ENCODE results near the gene RNF212.
"Not testable (repeated sequence)": the region's sequence is repeated elsewhere in the genome, so short reads cannot be mapped to it uniquely, and the experiment has no call there.

RNF212 gene

GRCh38 chr4:1055721-1056590 lies 57.4 kb downstream of the RNF212 start:
- Histone ChIP-seq H3K27ac (ENCODE audit: low read length) (no peak overlapping the region), H3K4me2 (ENCODE audit: low read length) (peak overlapping the region; percentile 73), H3K27me3 (ENCODE audit: low read depth, low read length) (no peaks in the 10 kb centered on the region), H4K20me1 (ENCODE audit: insufficient read depth, low read length) (no peaks in the 10 kb centered on the region), H3K4me1 (ENCODE audit: low read length) (0 out of 2 replicates have a peak, but pooled peaks cover 3% of the 10 kb centered on the region), H3K36me3 (replicated peaks; ENCODE audit: low read depth, low read length) (no peaks in the 10 kb centered on the region), H3K9ac (ENCODE audit: low read length) (peak overlapping the region; percentile 2; the same call in 1 of the 2 replicates), H3K4me3 (ENCODE audit: low read length) (peak overlapping the region; percentile 70), H3K79me2 (ENCODE audit: low read length) (no peaks in the 10 kb centered on the region), H2AFZ (ENCODE audit: low read depth, low read length) (peak overlapping the region; percentile 80), H3K9me3 (ENCODE audit: insufficient read depth, low read length) (no peaks in the 10 kb centered on the region)
- TF ChIP-seq EZH2phosphoT487 (IDR thresholded peaks at IDR 0.05; ENCODE audit: low read depth) (no peak), CTCF (IDR thresholded peaks at IDR 0.05; ENCODE audit: low read depth, low read length) (no peak)

- H3K79me2 ChIP-seq (ENCODE audit: low read length); H3K36me3 ChIP-seq (replicated peaks; ENCODE audit: low read depth, low read length); H3K4me1 ChIP-seq (ENCODE audit: low read length); H4K20me1 ChIP-seq (ENCODE audit: insufficient read depth, low read length); H3K9me3 ChIP-seq (ENCODE audit: insufficient read depth, low read length); H3K27me3 ChIP-seq (ENCODE audit: low read depth, low read length); H3K27ac ChIP-seq (ENCODE audit: low read length): not testable (repeated sequence)
- Histone ChIP-seq H3K4me2 (ENCODE audit: low read length) (peak overlapping the region; percentile 73), H3K4me3 (ENCODE audit: low read length) (peak overlapping the region; percentile 70), H2AFZ (ENCODE audit: low read depth, low read length) (peak overlapping the region; percentile 80; the same call in 1 of the 2 replicates), H3K9ac (ENCODE audit: low read length) (0 out of 2 replicates have a peak overlapping the region, but pooled peaks have one; percentile 2)
These were observed 58.1 kb downstream of the RNF212 start for GRCh38 chr4:1055243-1055701.

- H4K20me1 ChIP-seq (ENCODE audit: insufficient read depth, low read length); H3K27me3 ChIP-seq (ENCODE audit: low read depth, low read length): not testable (repeated sequence)
These were observed 58.6 kb downstream of the RNF212 start for GRCh38 chr4:1054696-1055242.

GRCh38 chr4:1053891-1054290 lies 59.5 kb downstream of the RNF212 start:
- H3K4me1 ChIP-seq (ENCODE audit: low read length); H3K4me3 ChIP-seq (ENCODE audit: low read length): not testable (repeated sequence)

More at GRCh38 chr4:1054696-1055242, 58.6 kb downstream of the RNF212 start:
- H3K27ac ChIP-seq (ENCODE audit: low read length); H3K9ac ChIP-seq (ENCODE audit: low read length); H3K4me3 ChIP-seq (ENCODE audit: low read length); H3K9me3 ChIP-seq (ENCODE audit: insufficient read depth, low read length); H3K4me1 ChIP-seq (ENCODE audit: low read length); H3K4me2 ChIP-seq (ENCODE audit: low read length); H3K79me2 ChIP-seq (ENCODE audit: low read length); H2AFZ ChIP-seq (ENCODE audit: low read depth, low read length); H3K36me3 ChIP-seq (replicated peaks; ENCODE audit: low read depth, low read length): not testable (repeated sequence)

GRCh38 chr4:1053080-1053661 lies 60.2 kb downstream of the RNF212 start:
- Histone ChIP-seq H3K4me1 (ENCODE audit: low read length) (0 out of 2 replicates have a peak, but pooled peaks cover 3% of the 10 kb centered on the region), H3K36me3 (replicated peaks; ENCODE audit: low read depth, low read length) (no peaks in the 10 kb centered on the region), H4K20me1 (ENCODE audit: insufficient read depth, low read length) (no peaks in the 10 kb centered on the region), H3K4me2 (ENCODE audit: low read length) (no peak overlapping the region), H3K4me3 (ENCODE audit: low read length) (no peak overlapping the region), H3K9me3 (ENCODE audit: insufficient read depth, low read length) (no peaks in the 10 kb centered on the region), H3K9ac (ENCODE audit: low read length) (no peak overlapping the region), H3K27me3 (ENCODE audit: low read depth, low read length) (no peaks in the 10 kb centered on the region), H3K27ac (ENCODE audit: low read length) (no peak overlapping the region), H2AFZ (ENCODE audit: low read depth, low read length) (no peak overlapping the region), H3K79me2 (ENCODE audit: low read length) (no peaks in the 10 kb centered on the region)
- TF ChIP-seq EZH2phosphoT487 (IDR thresholded peaks at IDR 0.05; ENCODE audit: low read depth) (no peak), CTCF (IDR thresholded peaks at IDR 0.05; ENCODE audit: low read depth, low read length) (no peak)

More at GRCh38 chr4:1053891-1054290, 59.5 kb downstream of the RNF212 start:
- not testable (repeated sequence) for H3K4me2 ChIP-seq (ENCODE audit: low read length); H3K27me3 ChIP-seq (ENCODE audit: low read depth, low read length); H3K9ac ChIP-seq (ENCODE audit: low read length); H2AFZ ChIP-seq (ENCODE audit: low read depth, low read length); H3K27ac ChIP-seq (ENCODE audit: low read length); H3K36me3 ChIP-seq (replicated peaks; ENCODE audit: low read depth, low read length); H3K79me2 ChIP-seq (ENCODE audit: low read length); H3K9me3 ChIP-seq (ENCODE audit: insufficient read depth, low read length); H4K20me1 ChIP-seq (ENCODE audit: insufficient read depth, low read length)

Data from OCI-LY3 (cell line).